Effector CD8-positive, alpha-beta T cell (primary cell): Measurements from ENCODE around the gene SYT9.

Experiments
- DNase-seq: peaks from one replicate; lab custom pipeline; 2025; lab: John Stamatoyannopoulos, UW

The SYT9 gene

GRCh38 chr11:7423946-7424345 lies 172.2 kb downstream of the SYT9 start:
- no peak for DNase-seq

- DNase-seq = no peak
Observed at GRCh38 chr11:7427733-7428132, 176.0 kb downstream of the SYT9 start.

GRCh38 chr11:7428196-7428595 lies 176.5 kb downstream of the SYT9 start:
- no peak for DNase-seq

GRCh38 chr11:7430496-7430895 lies 178.8 kb downstream of the SYT9 start:
- DNase-seq = no peak

GRCh38 chr11:7435176-7435575 lies 183.5 kb downstream of the SYT9 start:
- no peak for DNase-seq

GRCh38 chr11:7436146-7436545 lies 184.4 kb downstream of the SYT9 start:
- no peak for DNase-seq

GRCh38 chr11:7436657-7437056 lies 185.0 kb downstream of the SYT9 start:
- no peak for DNase-seq

GRCh38 chr11:7437696-7438095 lies 186.0 kb downstream of the SYT9 start:
- no peak for DNase-seq

- no peak for DNase-seq
Observed at GRCh38 chr11:7439746-7440320, 188.1 kb downstream of the SYT9 start.

- DNase-seq = peak; percentile 35
Observed at GRCh38 chr11:7442588-7443215, 191.0 kb downstream of the SYT9 start.

- DNase-seq = no peak
Observed at GRCh38 chr11:7444091-7444981, 192.6 kb downstream of the SYT9 start.

GRCh38 chr11:7445564-7445963 lies 193.9 kb downstream of the SYT9 start:
- no peak for DNase-seq

GRCh38 chr11:7448201-7448600 lies 196.5 kb downstream of the SYT9 start:
- DNase-seq = no peak

GRCh38 chr11:7449211-7449840 lies 197.6 kb downstream of the SYT9 start:
- no peak for DNase-seq

GRCh38 chr11:7449841-7450214 lies 198.1 kb downstream of the SYT9 start:
- no peak for DNase-seq

- no peak for DNase-seq
Observed at GRCh38 chr11:7450836-7451235, 199.1 kb downstream of the SYT9 start.

- DNase-seq = no peak
Observed at GRCh38 chr11:7451520-7451919, 199.8 kb downstream of the SYT9 start.

GRCh38 chr11:7451952-7452494 lies 200.3 kb downstream of the SYT9 start:
- no peak for DNase-seq

GRCh38 chr11:7454854-7455253 lies 203.2 kb downstream of the SYT9 start:
- no peak for DNase-seq

GRCh38 chr11:7457211-7457610 lies 205.5 kb downstream of the SYT9 start:
- DNase-seq = no peak

GRCh38 chr11:7462706-7463105 lies 211.0 kb downstream of the SYT9 start:
- DNase-seq = no peak

GRCh38 chr11:7467652-7468051 lies 215.9 kb downstream of the SYT9 start:
- no peak for DNase-seq
